ENCODE results near the gene SENP5.

DNA sequence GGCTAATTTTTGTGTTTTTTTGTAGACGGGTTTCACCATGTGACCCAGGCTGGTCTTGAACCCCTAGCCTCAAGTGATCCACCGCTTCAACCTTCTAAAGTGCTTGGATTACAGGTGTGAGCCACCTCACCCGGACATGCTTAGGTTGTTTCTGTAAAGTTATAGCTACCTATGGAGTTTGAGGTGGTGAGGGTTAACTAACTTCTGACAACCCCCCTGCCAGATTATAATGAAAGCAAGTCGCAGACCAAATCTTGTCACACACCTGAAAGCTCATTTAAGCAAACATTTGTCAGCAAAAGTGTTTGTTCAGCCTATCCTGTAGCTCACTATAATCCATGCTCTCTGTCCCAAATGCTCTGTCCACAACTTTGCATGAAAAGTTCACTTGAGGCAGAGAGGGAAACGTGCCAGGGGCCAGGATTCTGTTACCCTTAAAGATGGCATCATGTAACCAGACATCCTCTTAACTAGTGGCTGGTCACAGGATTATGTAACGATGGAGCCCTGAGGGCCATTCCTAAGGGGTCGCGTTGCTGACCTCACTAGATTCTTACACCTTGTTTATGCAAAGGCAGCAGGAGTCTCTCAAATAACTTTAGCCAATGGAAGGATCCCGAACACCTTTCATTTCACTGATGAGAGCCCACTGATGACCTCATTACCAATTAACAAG, 24.1 kb upstream of the SENP5 start:
- TF ChIP-seq, protein P1, sequence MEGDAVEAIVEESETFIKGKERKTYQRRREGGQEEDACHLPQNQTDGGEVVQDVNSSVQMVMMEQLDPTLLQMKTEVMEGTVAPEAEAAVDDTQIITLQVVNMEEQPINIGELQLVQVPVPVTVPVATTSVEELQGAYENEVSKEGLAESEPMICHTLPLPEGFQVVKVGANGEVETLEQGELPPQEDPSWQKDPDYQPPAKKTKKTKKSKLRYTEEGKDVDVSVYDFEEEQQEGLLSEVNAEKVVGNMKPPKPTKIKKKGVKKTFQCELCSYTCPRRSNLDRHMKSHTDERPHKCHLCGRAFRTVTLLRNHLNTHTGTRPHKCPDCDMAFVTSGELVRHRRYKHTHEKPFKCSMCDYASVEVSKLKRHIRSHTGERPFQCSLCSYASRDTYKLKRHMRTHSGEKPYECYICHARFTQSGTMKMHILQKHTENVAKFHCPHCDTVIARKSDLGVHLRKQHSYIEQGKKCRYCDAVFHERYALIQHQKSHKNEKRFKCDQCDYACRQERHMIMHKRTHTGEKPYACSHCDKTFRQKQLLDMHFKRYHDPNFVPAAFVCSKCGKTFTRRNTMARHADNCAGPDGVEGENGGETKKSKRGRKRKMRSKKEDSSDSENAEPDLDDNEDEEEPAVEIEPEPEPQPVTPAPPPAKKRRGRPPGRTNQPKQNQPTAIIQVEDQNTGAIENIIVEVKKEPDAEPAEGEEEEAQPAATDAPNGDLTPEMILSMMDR (IDR thresholded peaks at IDR 0.05; ENCODE audit: low read depth, low read length, missing input control): no peak
- TF ChIP-seq TAF1 (conservative IDR thresholded peaks at IDR 0.05): no peak
- TF ChIP-seq, protein P2, sequence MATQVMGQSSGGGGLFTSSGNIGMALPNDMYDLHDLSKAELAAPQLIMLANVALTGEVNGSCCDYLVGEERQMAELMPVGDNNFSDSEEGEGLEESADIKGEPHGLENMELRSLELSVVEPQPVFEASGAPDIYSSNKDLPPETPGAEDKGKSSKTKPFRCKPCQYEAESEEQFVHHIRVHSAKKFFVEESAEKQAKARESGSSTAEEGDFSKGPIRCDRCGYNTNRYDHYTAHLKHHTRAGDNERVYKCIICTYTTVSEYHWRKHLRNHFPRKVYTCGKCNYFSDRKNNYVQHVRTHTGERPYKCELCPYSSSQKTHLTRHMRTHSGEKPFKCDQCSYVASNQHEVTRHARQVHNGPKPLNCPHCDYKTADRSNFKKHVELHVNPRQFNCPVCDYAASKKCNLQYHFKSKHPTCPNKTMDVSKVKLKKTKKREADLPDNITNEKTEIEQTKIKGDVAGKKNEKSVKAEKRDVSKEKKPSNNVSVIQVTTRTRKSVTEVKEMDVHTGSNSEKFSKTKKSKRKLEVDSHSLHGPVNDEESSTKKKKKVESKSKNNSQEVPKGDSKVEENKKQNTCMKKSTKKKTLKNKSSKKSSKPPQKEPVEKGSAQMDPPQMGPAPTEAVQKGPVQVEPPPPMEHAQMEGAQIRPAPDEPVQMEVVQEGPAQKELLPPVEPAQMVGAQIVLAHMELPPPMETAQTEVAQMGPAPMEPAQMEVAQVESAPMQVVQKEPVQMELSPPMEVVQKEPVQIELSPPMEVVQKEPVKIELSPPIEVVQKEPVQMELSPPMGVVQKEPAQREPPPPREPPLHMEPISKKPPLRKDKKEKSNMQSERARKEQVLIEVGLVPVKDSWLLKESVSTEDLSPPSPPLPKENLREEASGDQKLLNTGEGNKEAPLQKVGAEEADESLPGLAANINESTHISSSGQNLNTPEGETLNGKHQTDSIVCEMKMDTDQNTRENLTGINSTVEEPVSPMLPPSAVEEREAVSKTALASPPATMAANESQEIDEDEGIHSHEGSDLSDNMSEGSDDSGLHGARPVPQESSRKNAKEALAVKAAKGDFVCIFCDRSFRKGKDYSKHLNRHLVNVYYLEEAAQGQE (IDR thresholded peaks at IDR 0.05): no peak
- no peak for TF ChIP-seq EGR1 (IDR thresholded peaks at IDR 0.05; ENCODE audit: low read depth in 2 of 2)
- no peak for TF ChIP-seq FOXA1 (IDR thresholded peaks at IDR 0.05)
